GM23248 (cell line): Measurements from ENCODE around the gene CYCS.

Experiments used
- EZH2 ChIP-seq: fragments of 200-600 bp; sonication (generic); IDR thresholded peaks from 2 replicates; pipeline ENCODE4 v1.6.1; 2018; ENCODE audit warnings: antibody characterized with exemption, mild to moderate bottlenecking; ENCODE audit not compliant: insufficient read depth, poor library complexity, severe bottlenecking
- EZH2phosphoT487 ChIP-seq: fragments of 200-600 bp; sonication (generic); IDR thresholded peaks from 2 replicates; pipeline ENCODE4 v1.6.1; 2018; ENCODE audit warnings: antibody characterized with exemption, moderate library complexity, mild to moderate bottlenecking, low read depth; ENCODE audit not compliant: insufficient read depth

DNA sequence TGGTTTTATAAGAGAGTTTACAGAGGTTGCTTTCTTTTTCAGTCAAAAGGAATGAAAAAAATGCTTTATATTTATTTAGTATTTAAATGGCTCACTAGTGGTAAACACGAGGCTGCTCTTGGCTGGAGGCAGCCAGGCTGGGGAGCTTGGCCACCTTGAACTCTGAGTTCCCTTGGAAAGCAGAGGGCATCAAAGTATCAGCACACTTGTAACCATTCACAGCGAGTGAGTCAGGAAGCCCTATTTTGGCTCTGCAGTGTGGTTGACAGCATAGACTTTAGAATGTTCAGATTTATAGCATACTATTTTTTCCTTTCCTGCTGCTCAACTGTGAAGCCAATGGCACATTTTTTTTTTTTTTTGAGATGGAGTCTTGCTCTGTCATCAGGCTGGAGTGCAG is 51.6 kb downstream of the CYCS start:
- TF ChIP-seq EZH2phosphoT487 (no peak), EZH2 (no peak)
